HT-29 (cell line): Measurements from ENCODE around the gene SNX8. TPM values are rescaled to one million over a fixed set of nuclear protein-coding genes. Genes with fewer than 3 reads are reported as not detected.

Experiments
- DNase-seq: peaks from one replicate; pipeline ENCODE4 v3.0.0-alpha.2; 2015; ENCODE audit warnings: low spot score
- total RNA-seq: library from RNA; depleted of rRNA; stranded (reverse); fragments of >200 nt; shearing (Covaris generic); gene quantifications from 2 replicates; pipeline ENCODE4 v1.2.3, GENCODE V29; 2014

Gene SNX8
- total RNA-seq, 1 experiment from 2014 or later: 41.7 TPM

- DNase-seq: no peak
These were observed 68.2 kb downstream of the SNX8 start for GRCh38 chr7:2245883-2246675.

- DNase-seq: no peak
These were observed 69.7 kb downstream of the SNX8 start for GRCh38 chr7:2244404-2244995.

- no peak for DNase-seq
These were observed 70.8 kb downstream of the SNX8 start for GRCh38 chr7:2243458-2243857.

GRCh38 chr7:2242541-2243429 is 71.5 kb downstream of the SNX8 start:
- DNase-seq: peak; percentile 68

GRCh38 chr7:2241580-2242540 is 72.4 kb downstream of the SNX8 start, which contains the start of the genes MRM2 and NUDT1:
MRM2 (minus strand) TSS chr7:2242205; CDS start chr7:2242169, 36 bp downstream.
NUDT1 (plus strand) TSS chr7:2242226; CDS start chr7:2244575, 2,349 bp downstream.
- peak; percentile 94 for DNase-seq

- DNase-seq: no peak
These were observed 75.0 kb downstream of the SNX8 start for GRCh38 chr7:2239242-2239641.

- DNase-seq: no peak
These were observed 77.1 kb downstream of the SNX8 start for GRCh38 chr7:2237109-2237602.

GRCh38 chr7:2233926-2234325 is 80.3 kb downstream of the SNX8 start:
- DNase-seq: no peak

- DNase-seq: peak; percentile 95
These were observed 81.3 kb downstream of the SNX8 start, which contains the start of gene MAD1L1 for GRCh38 chr7:2232766-2233520. MAD1L1 (minus strand) TSS chr7:2232945; CDS start chr7:2230133, 2,812 bp downstream.

GRCh38 chr7:2231992-2232765 is 82.1 kb downstream of the SNX8 start:
- peak; percentile 34 for DNase-seq

- no peak for DNase-seq
These were observed 83.4 kb downstream of the SNX8 start for GRCh38 chr7:2230882-2231281.

- DNase-seq: no peak
These were observed 84.0 kb downstream of the SNX8 start for GRCh38 chr7:2230226-2230625.

- DNase-seq: no peak
These were observed 84.8 kb downstream of the SNX8 start for GRCh38 chr7:2229467-2229866.

- DNase-seq: no peak
These were observed 85.3 kb downstream of the SNX8 start for GRCh38 chr7:2228921-2229320.

- DNase-seq: no peak
These were observed 86.5 kb downstream of the SNX8 start for GRCh38 chr7:2227699-2228098.

GRCh38 chr7:2225830-2226229 is 88.4 kb downstream of the SNX8 start:
- DNase-seq: no peak

GRCh38 chr7:2225336-2225735 is 88.9 kb downstream of the SNX8 start:
- DNase-seq: peak; percentile 29

GRCh38 chr7:2224934-2225333 is 89.3 kb downstream of the SNX8 start:
- DNase-seq: peak; percentile 27

- no peak for DNase-seq
These were observed 89.7 kb downstream of the SNX8 start for GRCh38 chr7:2224491-2224928.
